HG03432 (cell line): ENCODE data around the gene PDLIM1.

Experiments
- ATAC-seq: cut with Tn5 transposase; IDR thresholded peaks from one replicate; pipeline ENCODE4 v1.9.1; 2021; ENCODE audit warnings: mild to moderate bottlenecking, moderate library complexity; ENCODE audit not compliant: unreplicated experiment

The PDLIM1 gene

DNA sequence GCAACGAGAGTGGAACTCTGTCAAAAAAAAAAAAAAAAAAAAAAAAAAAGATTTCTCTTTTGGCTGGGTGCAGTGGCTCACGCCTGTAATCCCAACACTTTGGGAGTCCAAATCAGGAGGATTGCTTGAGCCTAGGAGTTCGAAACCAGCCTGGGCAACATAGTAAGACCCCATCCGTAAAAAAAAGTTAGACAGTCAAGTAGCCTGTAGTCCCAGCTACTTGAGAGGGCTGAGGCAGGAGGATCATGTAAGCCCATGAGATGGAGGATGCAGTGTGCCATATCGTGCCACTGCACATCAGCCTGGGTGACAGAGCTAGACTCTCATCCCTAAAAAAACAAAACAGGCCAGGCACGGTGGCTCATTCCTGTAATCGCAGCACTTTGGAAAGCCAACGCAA lies 25.2 kb downstream of the PDLIM1 start:
- ATAC-seq: no peak

DNA sequence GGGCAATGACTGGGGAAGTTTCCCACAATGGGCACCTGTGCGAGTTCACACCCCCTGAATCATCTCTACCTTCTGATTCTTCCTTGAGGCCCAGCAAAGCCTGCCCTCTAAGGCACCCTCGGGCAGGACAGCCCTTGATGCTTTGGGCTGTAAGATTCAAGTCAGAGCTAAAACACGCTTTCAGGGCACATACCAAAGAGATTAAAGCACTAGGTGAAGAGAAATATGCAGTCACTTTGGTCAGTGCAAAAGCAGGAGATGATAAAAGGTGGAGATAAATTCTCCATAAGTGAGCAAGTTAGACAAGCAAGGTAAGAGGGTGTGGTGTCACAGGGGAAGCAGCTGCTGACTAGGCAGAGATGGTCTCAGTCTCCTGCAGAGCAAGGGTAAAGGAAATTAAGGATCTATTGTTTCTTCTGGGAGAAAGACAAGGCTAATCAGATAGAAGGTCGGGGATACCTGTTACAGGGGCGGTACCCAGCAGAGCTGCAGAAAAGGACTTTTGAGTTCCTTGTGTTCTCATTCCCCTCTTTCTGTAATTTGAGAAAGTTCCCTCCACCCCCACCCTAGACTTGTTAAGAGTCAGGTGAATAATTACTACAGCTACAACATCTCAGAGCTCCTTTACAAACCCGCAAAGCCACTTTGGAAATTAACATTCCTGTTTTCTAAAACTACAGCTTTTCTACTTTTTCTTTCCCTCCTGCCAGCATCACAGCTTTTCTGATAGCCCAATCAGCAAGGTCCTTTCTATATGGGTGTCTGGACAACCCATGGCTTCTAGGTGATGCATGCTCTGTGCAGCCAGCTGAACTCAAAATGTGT lies 26.4 kb downstream of the PDLIM1 start:
- no peak for ATAC-seq

DNA sequence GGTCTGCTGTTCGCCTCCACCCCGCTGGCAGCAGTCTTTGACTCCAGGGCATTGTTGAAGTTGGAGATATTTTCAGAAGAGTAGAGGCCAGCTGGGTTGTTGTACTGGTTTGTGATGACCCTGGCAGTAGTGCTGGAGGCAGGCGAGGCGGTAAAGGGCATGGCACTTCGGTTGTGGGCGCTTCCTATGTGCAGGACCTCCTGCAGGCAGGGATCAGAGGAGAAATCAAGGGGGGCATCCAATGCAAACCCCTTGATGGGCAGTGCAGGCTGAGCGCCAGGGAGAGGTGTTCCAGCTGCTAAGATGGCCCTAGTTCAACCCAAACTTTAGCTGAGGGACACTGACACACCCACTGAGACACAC lies 27.0 kb downstream of the PDLIM1 start:
- ATAC-seq: no peak

GRCh38 chr10:95262763-95263518 lies 27.9 kb downstream of the PDLIM1 start:
- no peak for ATAC-seq

DNA sequence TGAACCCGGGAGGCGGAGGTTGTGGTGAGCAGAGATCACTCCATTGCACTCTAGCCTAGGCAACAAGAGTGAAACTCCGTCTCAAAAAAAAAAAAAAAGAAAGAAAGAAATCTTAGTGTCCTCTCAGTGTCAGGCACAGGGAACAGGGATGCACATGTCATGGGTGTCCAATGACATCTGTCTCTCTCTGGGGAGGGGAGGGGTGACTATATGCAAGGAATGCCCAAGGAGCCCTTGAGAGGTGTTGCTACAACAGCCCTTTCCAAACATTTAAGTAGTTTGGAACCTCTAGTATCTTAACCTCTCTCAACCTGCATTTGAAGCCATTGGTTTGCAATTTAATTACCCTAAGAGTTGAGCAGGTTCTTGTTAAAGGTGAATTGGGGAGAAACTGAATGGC lies 28.9 kb downstream of the PDLIM1 start:
- no peak for ATAC-seq

- no peak for ATAC-seq
Measured at GRCh38 chr10:95260909-95261552, 29.8 kb downstream of the PDLIM1 start.

GRCh38 chr10:95260397-95260881 lies 30.4 kb downstream of the PDLIM1 start:
- ATAC-seq: peak; percentile 82

- ATAC-seq: no peak
Measured at GRCh38 chr10:95257849-95258248, 33.0 kb downstream of the PDLIM1 start.

DNA sequence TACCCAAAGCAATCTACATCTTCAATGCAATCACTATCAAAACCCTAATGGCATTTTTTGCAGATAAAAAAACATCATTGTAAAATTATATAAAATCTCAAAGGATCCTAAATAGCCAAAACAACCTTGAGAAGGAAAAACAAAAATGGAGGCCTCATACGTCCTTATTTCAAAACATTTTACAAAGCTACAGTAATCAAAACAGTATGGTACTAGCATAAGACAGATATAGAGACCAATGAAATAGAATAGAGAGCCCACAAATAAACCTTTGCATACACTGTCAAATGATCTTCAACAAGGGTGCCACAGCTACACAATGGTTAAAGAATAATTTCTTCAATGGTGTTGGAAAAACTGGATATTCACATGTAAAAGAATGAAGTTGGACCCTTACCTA lies 34.5 kb downstream of the PDLIM1 start:
- no peak for ATAC-seq

DNA sequence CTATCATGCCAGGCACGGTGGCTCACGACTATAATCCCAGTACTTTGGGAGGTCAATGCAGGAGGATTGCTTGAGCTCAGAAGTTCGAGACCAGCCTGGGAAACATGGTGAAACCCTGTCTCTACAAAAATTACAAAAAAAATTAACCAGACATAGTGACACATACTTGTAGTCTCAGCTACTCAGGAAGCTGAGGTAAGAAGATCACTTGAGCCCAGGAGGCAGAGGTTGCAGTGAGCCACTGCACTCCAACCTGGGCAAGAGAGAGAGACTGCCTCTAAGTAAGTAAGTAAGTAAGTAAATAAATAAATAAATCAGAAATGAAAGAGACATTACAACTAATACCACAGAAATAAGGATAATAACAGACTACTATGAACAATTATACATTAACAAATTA lies 36.2 kb downstream of the PDLIM1 start:
- ATAC-seq: peak; percentile 54

- ATAC-seq: no peak
Measured at GRCh38 chr10:95253686-95254085, 37.1 kb downstream of the PDLIM1 start.

- ATAC-seq: no peak
Measured at GRCh38 chr10:95253007-95253406, 37.8 kb downstream of the PDLIM1 start.

DNA sequence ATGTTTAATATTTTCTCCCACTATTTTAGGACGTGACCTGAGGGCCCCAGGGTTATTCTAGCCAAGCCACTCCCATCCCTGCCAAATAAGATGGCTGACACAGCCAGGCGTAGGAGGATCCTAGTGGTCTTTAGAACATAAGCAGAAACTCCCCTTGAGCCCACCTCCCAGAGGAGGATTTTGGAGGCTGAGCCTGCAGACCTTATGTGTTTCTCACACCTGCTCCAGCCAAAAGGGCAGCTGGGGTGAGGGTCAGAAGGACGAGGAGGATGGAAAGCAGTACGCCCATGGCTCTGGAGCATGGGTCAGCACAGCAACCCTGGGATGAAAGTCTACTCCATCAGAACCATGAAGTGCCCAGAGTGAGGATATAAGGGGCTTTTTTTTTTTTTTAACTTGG lies 39.9 kb downstream of the PDLIM1 start:
- no peak for ATAC-seq

DNA sequence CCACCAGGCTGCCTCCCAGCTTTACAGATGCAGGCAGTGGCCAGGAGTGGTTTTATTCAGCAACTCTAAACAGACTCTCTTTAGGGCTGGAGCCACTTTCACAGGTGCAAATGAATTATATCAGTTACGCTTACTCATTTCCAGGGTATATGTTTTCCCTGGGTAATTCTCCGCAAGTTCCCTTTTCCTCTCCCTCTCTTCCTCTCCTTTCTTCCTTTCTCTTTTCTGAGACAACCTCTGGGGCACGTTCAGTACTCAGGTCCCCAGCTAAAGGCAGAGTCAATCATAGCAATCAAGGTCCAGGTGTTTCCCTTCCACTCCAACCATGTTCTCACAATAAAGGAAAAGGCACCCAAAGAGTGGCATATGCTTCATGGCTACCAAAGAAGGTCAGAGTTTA lies 41.3 kb downstream of the PDLIM1 start:
- no peak for ATAC-seq

DNA sequence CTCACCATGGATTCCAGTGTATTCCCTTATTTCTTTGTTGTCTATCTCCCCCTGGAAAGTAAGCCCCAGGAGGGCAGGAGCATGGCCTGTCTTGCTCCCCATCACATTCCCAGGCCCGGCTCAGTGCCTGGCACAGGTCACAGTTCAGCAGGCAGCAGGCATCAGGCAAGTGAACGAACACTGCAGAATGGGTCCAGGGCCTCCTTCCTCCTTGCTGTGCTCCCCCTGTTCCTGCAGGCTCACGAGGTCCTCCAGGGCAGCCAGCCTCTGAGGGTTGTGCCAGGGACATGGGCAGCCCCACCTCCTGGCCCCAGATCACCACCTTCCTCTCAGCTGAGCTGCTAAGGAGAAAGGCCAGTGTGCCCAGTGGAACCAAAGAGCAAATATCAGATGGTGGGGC lies 41.8 kb downstream of the PDLIM1 start:
- ATAC-seq: no peak

- ATAC-seq: no peak
Measured at GRCh38 chr10:95247881-95248583, 42.8 kb downstream of the PDLIM1 start.

DNA sequence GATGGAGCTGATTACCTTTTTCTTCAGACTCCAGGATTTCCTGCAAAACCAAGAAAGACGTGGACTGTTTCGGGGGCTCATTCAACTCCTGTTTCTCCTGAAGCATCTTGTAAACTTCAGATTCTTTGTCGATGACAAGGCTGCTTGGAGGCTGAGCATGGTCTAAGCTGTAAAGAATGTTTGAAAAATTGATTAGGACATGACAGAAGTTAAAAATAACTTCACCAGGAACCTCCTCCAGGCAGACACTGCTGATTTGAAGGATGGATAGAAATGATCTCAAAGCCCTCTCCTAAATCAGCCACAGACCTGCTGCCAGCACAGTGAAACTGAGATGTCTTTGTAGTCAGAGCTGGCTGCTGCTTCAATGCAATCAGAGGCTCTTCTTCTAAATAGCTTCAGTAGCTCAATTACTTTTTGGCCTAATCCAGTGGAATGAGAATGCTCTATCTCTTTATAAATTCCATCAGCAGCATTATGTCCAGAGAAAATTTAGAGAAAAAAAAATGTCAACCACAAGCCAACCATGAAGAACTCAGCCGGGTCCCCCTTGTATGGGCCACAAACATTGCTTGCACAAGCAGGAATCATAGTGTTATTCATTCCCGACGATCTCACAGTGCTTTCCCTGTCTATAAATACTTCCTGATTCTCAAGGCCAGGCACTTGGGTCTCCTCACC lies 43.5 kb downstream of the PDLIM1 start:
- ATAC-seq: no peak

DNA sequence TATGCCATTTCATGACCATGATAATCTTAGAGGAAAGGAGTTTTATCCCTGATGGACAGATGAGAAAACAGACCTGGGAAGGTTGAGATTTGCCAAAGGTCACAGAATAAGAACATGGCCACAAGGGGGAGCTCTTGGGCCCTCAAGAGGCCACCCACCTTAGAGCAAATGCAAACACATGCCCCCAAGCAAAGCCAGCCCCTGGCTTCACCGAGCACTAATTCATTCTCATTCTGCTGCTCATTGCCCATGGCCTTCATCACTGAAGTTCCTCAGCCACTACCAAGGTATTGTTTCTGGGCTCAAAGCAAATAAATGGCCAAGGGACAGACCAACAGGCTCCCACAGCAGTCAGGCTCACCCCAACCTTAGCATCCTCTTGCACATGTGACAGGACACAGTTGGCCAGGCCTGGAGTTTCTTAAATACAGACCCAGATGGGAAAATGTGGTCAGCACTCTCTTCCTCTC lies 44.2 kb downstream of the PDLIM1 start:
- ATAC-seq: peak; percentile 32

GRCh38 chr10:95245425-95246055 lies 45.3 kb downstream of the PDLIM1 start:
- peak; percentile 91 for ATAC-seq

DNA sequence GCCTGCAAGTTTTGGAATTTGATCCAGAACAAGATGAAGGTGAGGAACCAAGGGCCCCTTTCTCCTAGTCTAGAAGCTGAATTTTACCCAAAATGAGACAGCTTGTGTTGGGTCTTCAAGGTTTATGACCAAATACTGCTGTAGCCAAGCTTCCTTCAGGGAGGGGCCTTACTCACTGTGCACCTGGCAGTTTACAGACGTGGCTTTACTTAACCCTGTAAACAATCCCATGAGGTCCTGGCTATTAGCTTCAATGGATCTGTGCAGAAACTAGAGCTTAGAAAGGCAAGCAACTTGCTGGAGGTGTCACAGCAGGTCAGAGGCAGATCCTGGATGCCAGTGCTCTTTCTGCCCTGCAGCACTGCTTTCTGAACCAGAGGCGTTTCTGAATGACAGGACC lies 46.7 kb downstream of the PDLIM1 start:
- no peak for ATAC-seq
